Heart left ventricle (tissue), 13 donors: ENCODE data around the gene IL2.

Experiments
- POLR2A ChIP-seq, 2 donors: fragments of 450-650 bp; IDR thresholded peaks; one replicate each; pipeline ENCODE4 v1.6.1; 2017; ENCODE audit warnings: antibody characterized with exemption in 2 of 2, mild to moderate bottlenecking in 2 of 2, moderate library complexity in 2 of 2
- TF ChIP-seq, protein P1 (sequence below), 12 donors: fragments of 200-600 bp; sonication (generic) in 4 of 12; IDR thresholded peaks; one replicate each; pipeline versions ENCODE4 v1.5.0 to v1.8.0; 2018 to 2022; ENCODE audit warnings: antibody characterized with exemption in 12 of 12, mild to moderate bottlenecking in 5 of 12
- donor health status: ischemic (EF 13 %, LVEDD 7.1; RV severe dilation, severe dysfunction).
- donor health status: DM: no; HTN: yes; CAD: no.
- donor health status: DM: no; HTN: no; CAD: no.
- donor health status: ischemic (EF 25% LVEDD 6.9; RV normal size, moderate dysfunction).
- donor health status: ischemic (EF 25% LVEDD 5.7; RV mildly dilated, moderate dysfunction).
- donor health status: ischemic (EF 35%, LVEDD 5.7; RV mildly dilated, moderate dysfunction).
- donor health status: nonischemic (EF 11% LVEDD 7.7; RV severe dilation, severe dysfunction).
- donor health status: DM: yes; HTN: yes; CAD: no.
- donor health status: PGD.
- donor health status: ischemic (EF 29% LVEDD 5.4; RV normal size, mild dysfunction).
- donor health status: nonischemic (EF 23%, LVEDD 6.1; RV moderate dilation, normal function).

GRCh38 chr4:122423246-122423645, 33.3 kb downstream of the IL2 start:
- TF ChIP-seq, protein P1, sequence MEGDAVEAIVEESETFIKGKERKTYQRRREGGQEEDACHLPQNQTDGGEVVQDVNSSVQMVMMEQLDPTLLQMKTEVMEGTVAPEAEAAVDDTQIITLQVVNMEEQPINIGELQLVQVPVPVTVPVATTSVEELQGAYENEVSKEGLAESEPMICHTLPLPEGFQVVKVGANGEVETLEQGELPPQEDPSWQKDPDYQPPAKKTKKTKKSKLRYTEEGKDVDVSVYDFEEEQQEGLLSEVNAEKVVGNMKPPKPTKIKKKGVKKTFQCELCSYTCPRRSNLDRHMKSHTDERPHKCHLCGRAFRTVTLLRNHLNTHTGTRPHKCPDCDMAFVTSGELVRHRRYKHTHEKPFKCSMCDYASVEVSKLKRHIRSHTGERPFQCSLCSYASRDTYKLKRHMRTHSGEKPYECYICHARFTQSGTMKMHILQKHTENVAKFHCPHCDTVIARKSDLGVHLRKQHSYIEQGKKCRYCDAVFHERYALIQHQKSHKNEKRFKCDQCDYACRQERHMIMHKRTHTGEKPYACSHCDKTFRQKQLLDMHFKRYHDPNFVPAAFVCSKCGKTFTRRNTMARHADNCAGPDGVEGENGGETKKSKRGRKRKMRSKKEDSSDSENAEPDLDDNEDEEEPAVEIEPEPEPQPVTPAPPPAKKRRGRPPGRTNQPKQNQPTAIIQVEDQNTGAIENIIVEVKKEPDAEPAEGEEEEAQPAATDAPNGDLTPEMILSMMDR (IDR thresholded peaks at IDR 0.05): no peak
- TF ChIP-seq POLR2A (IDR thresholded peaks at IDR 0.05): no peak
